Measurements from ENCODE around the gene VPS37C. TPM values are rescaled to one million over a fixed set of nuclear protein-coding genes. Genes with fewer than 3 reads are reported as not detected.

Gene VPS37C
- polyA plus RNA-seq, 1 of the 3 experiments (the other 2 are of a cell fraction), result 15.2 TPM

DNA sequence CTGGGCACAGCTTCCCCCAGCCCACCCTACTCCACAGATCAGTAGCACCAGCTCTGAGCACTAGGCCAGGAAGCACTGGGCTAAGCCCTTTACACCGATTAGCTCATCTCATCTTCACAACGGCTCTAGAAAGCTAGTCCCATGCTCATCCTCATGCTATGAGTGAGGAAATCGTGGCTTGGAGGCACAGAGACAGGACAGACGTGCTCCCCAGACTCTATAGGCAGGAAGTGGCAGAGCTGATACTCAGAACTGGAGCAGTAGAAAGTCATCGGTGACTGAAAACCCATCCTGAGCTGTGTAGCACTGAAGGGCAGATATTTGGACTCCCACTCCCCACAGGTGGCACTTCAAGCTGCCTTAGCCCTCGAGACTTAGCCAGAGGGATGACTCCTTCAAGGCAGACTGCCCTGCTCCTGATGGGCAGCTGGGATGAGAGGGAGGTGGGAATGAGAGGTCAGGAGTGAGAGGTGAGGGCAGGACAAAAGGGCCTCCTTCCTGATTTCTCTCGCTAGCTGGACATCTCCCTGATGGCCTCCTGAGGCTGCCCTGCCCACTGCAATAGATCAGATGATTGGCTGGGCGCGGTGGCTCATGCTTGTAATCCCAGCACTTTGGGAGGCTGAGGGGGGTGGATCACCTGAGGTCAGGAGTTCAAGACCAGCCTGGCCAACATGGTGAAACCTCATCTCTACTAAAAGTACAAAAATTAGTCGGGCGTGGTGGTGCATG, 49.3 kb downstream of the VPS37C start:
- no peak overlapping the region for H3K4me2 ChIP-seq
- H3K9me3 ChIP-seq, result no peaks in the 10 kb centered on the region
- H3K9me2 ChIP-seq, result no peaks in the 10 kb centered on the region
- 54% methylated on average over 4 of the region's 11 CpGs for WGBS (ENCODE audit: low lambda C conversion rate)
- no peaks in the 10 kb centered on the region for H4K20me1 ChIP-seq (ENCODE audit: insufficient read depth)
- no peaks in the 10 kb centered on the region for H3F3A ChIP-seq (replicated peaks; ENCODE audit: insufficient read depth)
- H3K4me3 ChIP-seq (ENCODE audit: low read depth in 2 of 2, low read length in 1 of 2), result no peak overlapping the region
- POLR2A ChIA-PET, result interaction anchor here (1.2 kb wide), 1 partner anchor 9 kb away, joined by 4 read pairs; no protein-coding TSS in a partner anchor
- CTCF ChIA-PET, result interaction anchor here (0.8 to 2.9 kb wide), 5 partner anchors 9 to 77 kb away, joined by 3 to 16 read pairs (median 3); no protein-coding TSS in a partner anchor
- no peaks in the 10 kb centered on the region; a peak in 1 of 4 replicates for H3K4me1 ChIP-seq (ENCODE audit: control insufficient read depth in 1 of 2, insufficient read depth in 2 of 2, low read depth in 1 of 2, low read length in 1 of 2)
- H3K36me3 ChIP-seq (replicated peaks in 1 of 2; ENCODE audit: control insufficient read depth in 1 of 2, insufficient read depth in 2 of 2, low read length in 1 of 2), result no peaks in the 10 kb centered on the region
- TF ChIP-seq, protein P1, sequence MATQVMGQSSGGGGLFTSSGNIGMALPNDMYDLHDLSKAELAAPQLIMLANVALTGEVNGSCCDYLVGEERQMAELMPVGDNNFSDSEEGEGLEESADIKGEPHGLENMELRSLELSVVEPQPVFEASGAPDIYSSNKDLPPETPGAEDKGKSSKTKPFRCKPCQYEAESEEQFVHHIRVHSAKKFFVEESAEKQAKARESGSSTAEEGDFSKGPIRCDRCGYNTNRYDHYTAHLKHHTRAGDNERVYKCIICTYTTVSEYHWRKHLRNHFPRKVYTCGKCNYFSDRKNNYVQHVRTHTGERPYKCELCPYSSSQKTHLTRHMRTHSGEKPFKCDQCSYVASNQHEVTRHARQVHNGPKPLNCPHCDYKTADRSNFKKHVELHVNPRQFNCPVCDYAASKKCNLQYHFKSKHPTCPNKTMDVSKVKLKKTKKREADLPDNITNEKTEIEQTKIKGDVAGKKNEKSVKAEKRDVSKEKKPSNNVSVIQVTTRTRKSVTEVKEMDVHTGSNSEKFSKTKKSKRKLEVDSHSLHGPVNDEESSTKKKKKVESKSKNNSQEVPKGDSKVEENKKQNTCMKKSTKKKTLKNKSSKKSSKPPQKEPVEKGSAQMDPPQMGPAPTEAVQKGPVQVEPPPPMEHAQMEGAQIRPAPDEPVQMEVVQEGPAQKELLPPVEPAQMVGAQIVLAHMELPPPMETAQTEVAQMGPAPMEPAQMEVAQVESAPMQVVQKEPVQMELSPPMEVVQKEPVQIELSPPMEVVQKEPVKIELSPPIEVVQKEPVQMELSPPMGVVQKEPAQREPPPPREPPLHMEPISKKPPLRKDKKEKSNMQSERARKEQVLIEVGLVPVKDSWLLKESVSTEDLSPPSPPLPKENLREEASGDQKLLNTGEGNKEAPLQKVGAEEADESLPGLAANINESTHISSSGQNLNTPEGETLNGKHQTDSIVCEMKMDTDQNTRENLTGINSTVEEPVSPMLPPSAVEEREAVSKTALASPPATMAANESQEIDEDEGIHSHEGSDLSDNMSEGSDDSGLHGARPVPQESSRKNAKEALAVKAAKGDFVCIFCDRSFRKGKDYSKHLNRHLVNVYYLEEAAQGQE (IDR thresholded peaks at IDR 0.05; ENCODE audit: low read depth, low read length), result no peak
- TF ChIP-seq RAD21 (IDR thresholded peaks at IDR 0.05; ENCODE audit: low read length), result no peak
- no peak for TF ChIP-seq FOSL2 (IDR thresholded peaks at IDR 0.05; ENCODE audit: borderline replicate concordance, low read depth)
- TF ChIP-seq, protein P2, sequence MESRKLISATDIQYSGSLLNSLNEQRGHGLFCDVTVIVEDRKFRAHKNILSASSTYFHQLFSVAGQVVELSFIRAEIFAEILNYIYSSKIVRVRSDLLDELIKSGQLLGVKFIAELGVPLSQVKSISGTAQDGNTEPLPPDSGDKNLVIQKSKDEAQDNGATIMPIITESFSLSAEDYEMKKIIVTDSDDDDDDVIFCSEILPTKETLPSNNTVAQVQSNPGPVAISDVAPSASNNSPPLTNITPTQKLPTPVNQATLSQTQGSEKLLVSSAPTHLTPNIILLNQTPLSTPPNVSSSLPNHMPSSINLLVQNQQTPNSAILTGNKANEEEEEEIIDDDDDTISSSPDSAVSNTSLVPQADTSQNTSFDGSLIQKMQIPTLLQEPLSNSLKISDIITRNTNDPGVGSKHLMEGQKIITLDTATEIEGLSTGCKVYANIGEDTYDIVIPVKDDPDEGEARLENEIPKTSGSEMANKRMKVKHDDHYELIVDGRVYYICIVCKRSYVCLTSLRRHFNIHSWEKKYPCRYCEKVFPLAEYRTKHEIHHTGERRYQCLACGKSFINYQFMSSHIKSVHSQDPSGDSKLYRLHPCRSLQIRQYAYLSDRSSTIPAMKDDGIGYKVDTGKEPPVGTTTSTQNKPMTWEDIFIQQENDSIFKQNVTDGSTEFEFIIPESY (IDR thresholded peaks at IDR 0.05; ENCODE audit: borderline replicate concordance, low read depth), result no peak
- no peak for TF ChIP-seq NRF1 (IDR thresholded peaks at IDR 0.05; ENCODE audit: low read depth, low read length)
- TF ChIP-seq POLR2AphosphoS5 (IDR thresholded peaks at IDR 0.05; ENCODE audit: low read depth, low read length), result no peak
- no peak for TF ChIP-seq SMC3 (IDR thresholded peaks at IDR 0.05; ENCODE audit: low read depth, low read length)
- TF ChIP-seq TCF12 (IDR thresholded peaks at IDR 0.05), result no peak
- TF ChIP-seq MXI1 (IDR thresholded peaks at IDR 0.05; ENCODE audit: low read depth, low read length), result no peak
- TF ChIP-seq GATA2 (CRISPR knock-in tag; IDR thresholded peaks at IDR 0.05), result no peak
- TF ChIP-seq RXRA (IDR thresholded peaks at IDR 0.05; ENCODE audit: borderline replicate concordance, low read depth), result no peak
- TF ChIP-seq, protein P3, sequence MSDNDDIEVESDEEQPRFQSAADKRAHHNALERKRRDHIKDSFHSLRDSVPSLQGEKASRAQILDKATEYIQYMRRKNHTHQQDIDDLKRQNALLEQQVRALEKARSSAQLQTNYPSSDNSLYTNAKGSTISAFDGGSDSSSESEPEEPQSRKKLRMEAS (IDR thresholded peaks at IDR 0.05; ENCODE audit: low read depth), result no peak
- no peak for TF ChIP-seq FOXJ3 (CRISPR knock-in tag; IDR thresholded peaks at IDR 0.05)
- no peak for TF ChIP-seq ELF1 (IDR thresholded peaks at IDR 0.05)
- no peak for TF ChIP-seq TAF1 (IDR thresholded peaks at IDR 0.05; ENCODE audit: borderline replicate concordance, low read depth, low read length)
- TF ChIP-seq, protein P4, sequence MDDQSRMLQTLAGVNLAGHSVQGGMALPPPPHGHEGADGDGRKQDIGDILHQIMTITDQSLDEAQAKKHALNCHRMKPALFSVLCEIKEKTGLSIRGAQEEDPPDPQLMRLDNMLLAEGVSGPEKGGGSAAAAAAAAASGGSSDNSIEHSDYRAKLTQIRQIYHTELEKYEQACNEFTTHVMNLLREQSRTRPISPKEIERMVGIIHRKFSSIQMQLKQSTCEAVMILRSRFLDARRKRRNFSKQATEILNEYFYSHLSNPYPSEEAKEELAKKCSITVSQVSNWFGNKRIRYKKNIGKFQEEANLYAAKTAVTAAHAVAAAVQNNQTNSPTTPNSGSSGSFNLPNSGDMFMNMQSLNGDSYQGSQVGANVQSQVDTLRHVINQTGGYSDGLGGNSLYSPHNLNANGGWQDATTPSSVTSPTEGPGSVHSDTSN (IDR thresholded peaks at IDR 0.05), result no peak
- TF ChIP-seq FOXM1 (IDR thresholded peaks at IDR 0.05; ENCODE audit: low read depth), result no peak
- TF ChIP-seq NFIC (IDR thresholded peaks at IDR 0.05; ENCODE audit: borderline replicate concordance), result no peak
- TF ChIP-seq, protein P5, sequence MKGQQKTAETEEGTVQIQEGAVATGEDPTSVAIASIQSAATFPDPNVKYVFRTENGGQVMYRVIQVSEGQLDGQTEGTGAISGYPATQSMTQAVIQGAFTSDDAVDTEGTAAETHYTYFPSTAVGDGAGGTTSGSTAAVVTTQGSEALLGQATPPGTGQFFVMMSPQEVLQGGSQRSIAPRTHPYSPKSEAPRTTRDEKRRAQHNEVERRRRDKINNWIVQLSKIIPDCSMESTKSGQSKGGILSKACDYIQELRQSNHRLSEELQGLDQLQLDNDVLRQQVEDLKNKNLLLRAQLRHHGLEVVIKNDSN (IDR thresholded peaks at IDR 0.05; ENCODE audit: borderline replicate concordance, low read depth), result no peak
- no peak overlapping the region for H3K27ac ChIP-seq (ENCODE audit: low read depth in 2 of 2, low read length in 1 of 2)
- DNase-seq, result no peak
- no peaks in the 10 kb centered on the region for H3K27me3 ChIP-seq (ENCODE audit: insufficient read depth)
- H3K9ac ChIP-seq, result no peak overlapping the region
- no peak overlapping the region for H2AFZ ChIP-seq (ENCODE audit: low read depth)
- no peaks in the 10 kb centered on the region for H3K79me2 ChIP-seq (ENCODE audit: insufficient read depth)
